IMR-90 (cell line): Measurements from ENCODE around the gene NEGR1. TPM values are rescaled to one million over a fixed set of nuclear protein-coding genes. Genes with fewer than 3 reads are reported as not detected.

Experiments
- ATAC-seq: fragments of 200-7000 bp; cut with Tn5 transposase; 2 replicates; pipeline ENCODE4 v1.9.1; 2020; ENCODE audit warnings: low read depth, mild to moderate bottlenecking, moderate library complexity
- BruUV-seq: library from RNA; stranded (reverse); fragments of 400-500 nt; replicated peaks from 2 replicates; lab custom pipeline; 2021; lab: Mats Ljungman, UMichigan
- CTCF ChIA-PET: fragments of 300-600 bp; formaldehyde crosslinking; extraction: SDS; loops from one replicate; lab custom pipeline; 2021; ENCODE audit warnings: antibody characterized with exemption; lab: Yijun Ruan, JAX
- POLR2A ChIA-PET: fragments of 300-600 bp; sonication (Branson Sonifier 250); formaldehyde crosslinking; loops from one replicate; lab custom pipeline; 2022; ENCODE audit warnings: antibody characterized with exemption; ENCODE audit not compliant: unreplicated experiment; lab: Charles Lee
- DNase-seq: peaks from one replicate; pipeline ENCODE4 v3.0.0; 2013
- H2AFZ ChIP-seq: replicated peaks from 2 replicates; pipeline ENCODE3; 2013; ENCODE audit warnings: low read length, mild to moderate bottlenecking; ENCODE audit not compliant: poor library complexity
- H2AK5ac ChIP-seq: 2 replicates; pipeline ENCODE4 v1.6.1; 2013; ENCODE audit warnings: low read depth, low read length, inconsistent platforms
- H2AK9ac ChIP-seq: replicated peaks from 2 replicates; pipeline ENCODE3; 2013; ENCODE audit warnings: mild to moderate bottlenecking, low read depth, low read length, moderate library complexity; ENCODE audit not compliant: poor library complexity
- H2BK120ac ChIP-seq: 2 replicates; pipeline ENCODE4 v1.6.1; 2013; ENCODE audit warnings: low read depth, low read length, inconsistent platforms
- H2BK15ac ChIP-seq: 3 replicates; pipeline ENCODE4 v1.6.1; 2013; ENCODE audit warnings: low read depth, low read length, inconsistent platforms
- H2BK20ac ChIP-seq: 2 replicates; pipeline ENCODE4 v1.6.1; 2013; ENCODE audit warnings: low read depth, mild to moderate bottlenecking, inconsistent platforms, low read length, moderate library complexity
- H2BK5ac ChIP-seq: 2 replicates; pipeline ENCODE4 v1.6.1; 2013; ENCODE audit warnings: mild to moderate bottlenecking, low read depth, low read length, inconsistent platforms; ENCODE audit not compliant: poor library complexity, severe bottlenecking
- H3K14ac ChIP-seq: replicated peaks from 2 replicates; pipeline ENCODE4 v1.6.1; 2013; ENCODE audit warnings: low read depth, low read length, inconsistent platforms
- H3K18ac ChIP-seq: 2 replicates; pipeline ENCODE4 v1.6.1; 2013; ENCODE audit warnings: low read depth, low read length, control low read depth
- H3K23ac ChIP-seq: 2 replicates; pipeline ENCODE4 v1.6.1; 2013; ENCODE audit warnings: low read depth, low read length, inconsistent platforms
- H3K27ac ChIP-seq: 2 replicates; pipeline ENCODE4 v1.5.1; 2013; ENCODE audit warnings: mild to moderate bottlenecking, control low read depth, low read length; ENCODE audit not compliant: insufficient read depth
- H3K27me3 ChIP-seq: 2 replicates; pipeline ENCODE4 v1.6.1; 2013; ENCODE audit warnings: low read length; ENCODE audit not compliant: control insufficient read depth, insufficient read depth
- H3K36me3 ChIP-seq: 2 replicates; pipeline ENCODE4 v1.6.1; 2013; ENCODE audit warnings: low read length, mixed read lengths; ENCODE audit not compliant: control insufficient read depth, insufficient read depth
- H3K4ac ChIP-seq: 2 replicates; pipeline ENCODE4 v1.6.1; 2013; ENCODE audit warnings: low read depth, low read length, inconsistent platforms
- H3K4me1 ChIP-seq: 2 replicates; pipeline ENCODE4 v1.6.1; 2013; ENCODE audit warnings: low read length, mixed read lengths; ENCODE audit not compliant: control insufficient read depth, insufficient read depth
- H3K4me2 ChIP-seq: 2 replicates; pipeline ENCODE4 v1.6.1; 2013; ENCODE audit warnings: low read depth, mild to moderate bottlenecking, control low read depth, low read length, moderate library complexity
- H3K4me3 ChIP-seq: 2 replicates; pipeline ENCODE4 v1.5.1; 2013; ENCODE audit warnings: low read depth, mild to moderate bottlenecking, control low read depth, low read length, moderate library complexity; ENCODE audit not compliant: insufficient read depth
- H3K56ac ChIP-seq: 2 replicates; pipeline ENCODE4 v1.6.1; 2013; ENCODE audit warnings: low read length, inconsistent platforms; ENCODE audit not compliant: insufficient read depth; ENCODE audit errors: extremely low read depth
- H3K79me1 ChIP-seq, 2 experiments: 2 replicates each; pipeline ENCODE4 v1.6.1; 2013; ENCODE audit warnings: low read length in 2 of 2, inconsistent platforms in 1 of 2, low read depth in 1 of 2
- H3K9ac ChIP-seq: 2 replicates; pipeline ENCODE4 v1.6.1; 2013; ENCODE audit warnings: low read depth, low read length, control low read depth
- H3K9me1 ChIP-seq: 2 replicates; pipeline ENCODE4 v1.6.1; 2013; ENCODE audit warnings: low read length, inconsistent platforms; ENCODE audit not compliant: insufficient read depth
- H3K9me3 ChIP-seq: 2 replicates; pipeline ENCODE4 v1.6.1; 2013; ENCODE audit warnings: low read length; ENCODE audit not compliant: control insufficient read depth, insufficient read depth
- H4K20me1 ChIP-seq: 2 replicates; pipeline ENCODE4 v1.6.1; 2013; ENCODE audit warnings: low read length, inconsistent platforms; ENCODE audit not compliant: insufficient read depth
- H4K5ac ChIP-seq: 2 replicates; pipeline ENCODE4 v1.6.1; 2013; ENCODE audit warnings: mild to moderate bottlenecking, low read depth, low read length, control low read depth
- H4K8ac ChIP-seq, 2 experiments: 2 replicates each; pipeline ENCODE4 v1.6.1; 2013; ENCODE audit warnings: low read depth in 2 of 2, low read length in 2 of 2, control low read depth in 1 of 2, inconsistent platforms in 1 of 2
- H4K91ac ChIP-seq: 2 replicates; pipeline ENCODE4 v1.6.1; 2013; ENCODE audit warnings: low read depth, low read length, inconsistent platforms; ENCODE audit not compliant: insufficient read depth
- BHLHE40 ChIP-seq: fragments of 150-350 bp; IDR thresholded peaks from 2 replicates; pipeline ENCODE4 v1.6.1; 2016; ENCODE audit warnings: mild to moderate bottlenecking, low read depth, low read length
- CTCF ChIP-seq: conservative IDR thresholded peaks from 2 replicates; pipeline ENCODE4 v1.5.1; 2012; ENCODE audit warnings: mild to moderate bottlenecking, low read depth, low read length, improper control_type of control experiment
- FOS ChIP-seq: fragments of 150-350 bp; IDR thresholded peaks from 2 replicates; pipeline ENCODE4 v1.6.1; 2016; ENCODE audit warnings: low read depth, low read length
- MXI1 ChIP-seq: IDR thresholded peaks from 2 replicates; pipeline ENCODE4 v1.6.1; 2012; ENCODE audit warnings: low read depth, mild to moderate bottlenecking, low read length, moderate library complexity, borderline replicate concordance
- POLR2A ChIP-seq: IDR thresholded peaks from 2 replicates; pipeline ENCODE4 v1.6.1; 2012; ENCODE audit warnings: mild to moderate bottlenecking, low read depth, low read length
- RAD21 ChIP-seq: IDR thresholded peaks from 2 replicates; pipeline ENCODE4 v1.6.1; 2012; ENCODE audit warnings: low read length, improper control_type of control experiment
- RCOR1 ChIP-seq: IDR thresholded peaks from 2 replicates; pipeline ENCODE4 v1.6.1; 2012; ENCODE audit warnings: mild to moderate bottlenecking, low read length, improper control_type of control experiment; ENCODE audit not compliant: insufficient replicate concordance
- WGBS, 2 experiments: methylation state at CpG; one replicate each; pipeline versions ENCODE4 v1.1.5 to v1.1.7; 2013; ENCODE audit warnings: missing lambda C conversion rate in 2 of 2; ENCODE audit not compliant: insufficient read length in 1 of 2; ENCODE audit errors: extremely low coverage in 2 of 2; 5-methylcytosine and 5-hydroxymethylcytosine counted together
- dilution Hi-C: fragments of 300-500 bp; cut with HindIII; formaldehyde crosslinking; loops from one replicate; pipeline ENCODE4 v1.14.3; 2018; ENCODE audit warnings: low sequenced_read_pairs; ENCODE audit not compliant: unreplicated experiment
- in situ Hi-C: fragments of 300-500 bp; cut with MboI; formaldehyde crosslinking; loops from 3 replicates; pipeline ENCODE4 v1.14.3; 2019; ENCODE audit warnings: low sequenced_read_pairs, inconsistent platforms, mixed read lengths
- intact Hi-C: fragments of 100-400 bp; cut with micrococcal nuclease; formaldehyde crosslinking; loops from 2 replicates; pipeline ENCODE4 v1.10.0; 2022
- polyA plus RNA-seq, 3 experiments: library from polyadenylated mRNA; depleted of rRNA; stranded (reverse); fragments of >200 nt; gene quantifications; 2 replicates each; pipeline ENCODE4 v1.2.3, GENCODE V29; 2012; ENCODE audit warnings: low replicate concordance in 1 of 3
- total RNA-seq: library from RNA; depleted of rRNA; stranded (reverse); fragments of >200 nt; gene quantifications from 2 replicates; pipeline ENCODE4 v1.2.3, GENCODE V29; 2012

NEGR1 gene
- total and polyA plus RNA-seq, 2 of the 4 experiments (the other 2 are of a cell fraction), result 5.1 to 9.1 TPM

DNA sequence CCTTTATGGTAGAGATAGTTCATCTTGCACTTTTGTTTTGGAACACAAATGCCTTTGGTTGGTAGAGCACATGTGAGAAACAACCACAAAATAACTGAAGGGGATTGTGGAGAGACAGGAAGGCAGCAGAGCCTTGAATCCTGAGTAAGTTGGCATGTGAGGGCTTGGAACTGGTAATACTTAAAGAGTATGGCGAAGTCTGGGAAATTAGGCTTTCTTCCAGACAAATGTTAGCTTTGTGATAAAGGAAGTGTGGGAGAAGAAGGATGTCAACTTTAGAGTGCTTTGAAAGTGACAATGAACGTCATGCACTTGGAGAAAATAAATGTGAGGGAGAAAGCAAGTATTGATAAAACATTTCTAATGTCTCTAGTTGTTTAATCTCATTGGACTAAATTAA lies 725.2 kb downstream of the NEGR1 start:
- Histone ChIP-seq H3K9me1 (no peaks in the 10 kb centered on the region), H3K9me3 (no peaks in the 10 kb centered on the region), H3K23ac (no peak overlapping the region), H2BK120ac (no peak overlapping the region), H2BK20ac (no peak overlapping the region), H3K4ac (no peak overlapping the region), H2AFZ (no peak overlapping the region), H3K9ac (no peak overlapping the region), H3K14ac (no peak overlapping the region), H4K20me1 (no peaks in the 10 kb centered on the region), H2AK9ac (no peak overlapping the region), H3K27ac (no peak overlapping the region), H4K91ac (no peak overlapping the region), H3K4me1 (peaks cover 2% of the 10 kb centered on the region; the same call in 1 of the 2 replicates), H2AK5ac (no peak overlapping the region), H3K4me3 (no peak overlapping the region), H3K4me2 (no peak overlapping the region), H3K18ac (no peak overlapping the region), H4K8ac (no peak overlapping the region), H3K36me3 (no peaks in the 10 kb centered on the region), H3K27me3 (no peaks in the 10 kb centered on the region), H4K5ac (no peak overlapping the region), H2BK5ac (no peak overlapping the region), H2BK15ac (no peak overlapping the region), H3K79me1 (no peaks in the 10 kb centered on the region), H3K56ac (no peak overlapping the region)
- ChIA-PET POLR2A (no interaction called here), CTCF (no interaction called here)
- BruUV-seq, result no TSS peak
- TF ChIP-seq RCOR1 (no peak), MXI1 (no peak), RAD21 (no peak), BHLHE40 (no peak), FOS (no peak), POLR2A (no peak), CTCF (no peak)
- DNase-seq (no peak), ATAC-seq (no peak)
- intact Hi-C loops (no loop called here), in situ Hi-C loops (no loop called here), dilution Hi-C loops (no loop called here)
- WGBS, 2 experiments, result no CpG with 5 or more reads among the region's 2 CpGs
